Liver (tissue), 3 donors: ENCODE results near the gene SAXO2.

Experiments
- CTCF ChIP-seq: fragments of 150-350 bp; IDR thresholded peaks from 2 replicates; pipeline ENCODE4 v1.5.1; 2017; ENCODE audit warnings: improper control_type of control experiment, low read depth, low read length; ENCODE audit not compliant: missing input control
- TAF1 ChIP-seq: conservative IDR thresholded peaks from 2 replicates; pipeline ENCODE4 v1.6.1; 2016; ENCODE audit warnings: antibody characterized with exemption, mild to moderate bottlenecking
- donor health status: healthy.
- donor health status: healthy.

- TF ChIP-seq CTCF: no peak
- no peak for TF ChIP-seq TAF1
Observed at GRCh38 chr15:82303956-82304777, 41.5 kb downstream of the SAXO2 start.
